GF-D8 (cell line): Measurements from ENCODE around the gene NUDT9.
A peak's percentile ranks its signal among the peaks of the same experiment; 100 is the strongest.
"Not testable (repeated sequence)": the region's sequence is repeated elsewhere in the genome, so short reads cannot be mapped to it uniquely, and the experiment has no call there.

Source experiments
- DNase-seq: peaks from one replicate; lab custom pipeline; 2025; lab: John Stamatoyannopoulos, UW

The NUDT9 gene

DNA sequence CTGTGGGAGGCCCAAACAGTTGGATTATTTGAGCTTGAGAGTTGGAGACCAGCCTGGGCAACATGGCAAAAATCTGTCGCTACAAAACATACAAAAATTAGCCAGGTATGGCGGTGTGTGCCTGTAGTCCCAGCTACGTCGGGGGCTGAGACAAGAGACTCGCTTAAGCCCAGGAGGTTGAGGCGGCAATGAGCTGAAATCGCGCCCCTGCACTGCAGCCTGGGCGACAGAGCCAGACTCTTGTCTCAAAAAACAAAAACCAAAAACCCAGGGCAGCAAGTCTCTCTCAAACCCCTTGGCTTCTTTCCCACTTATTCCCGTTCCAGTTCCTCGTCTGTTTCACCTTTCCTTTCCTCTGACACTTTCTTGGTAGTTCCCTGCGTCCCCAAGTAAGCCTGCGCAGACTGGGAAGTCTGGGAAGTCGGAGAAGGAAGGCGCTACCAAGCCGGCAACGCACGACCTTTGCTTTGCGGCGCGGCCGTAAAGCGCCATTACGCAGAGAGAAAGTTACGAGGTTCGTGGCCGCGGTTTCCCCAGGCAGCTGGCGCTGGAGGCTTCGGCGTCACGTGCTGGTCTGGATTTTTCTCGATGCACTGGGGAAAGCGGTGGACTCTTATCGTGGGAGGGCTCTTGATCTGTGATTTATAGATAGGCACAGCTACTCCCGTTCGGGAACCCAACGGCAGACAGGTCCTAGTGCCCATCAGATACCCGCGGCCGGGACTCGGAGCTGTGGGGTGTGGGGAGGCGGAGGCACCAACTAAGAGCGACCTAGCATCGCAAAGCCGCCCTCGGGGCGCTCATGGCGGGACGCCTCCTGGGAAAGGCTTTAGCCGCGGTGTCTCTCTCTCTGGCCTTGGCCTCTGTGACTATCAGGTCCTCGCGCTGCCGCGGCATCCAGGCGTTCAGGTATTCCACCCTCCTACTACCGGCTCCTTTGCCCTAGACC is at the start of gene NUDT9:
Gene NUDT9, plus strand, starts transcription at position 470 of the 949 bp plus-strand sequence. Its CDS starts 333 bp downstream, at position 803.
- DNase-seq, result peak; percentile 94

DNA sequence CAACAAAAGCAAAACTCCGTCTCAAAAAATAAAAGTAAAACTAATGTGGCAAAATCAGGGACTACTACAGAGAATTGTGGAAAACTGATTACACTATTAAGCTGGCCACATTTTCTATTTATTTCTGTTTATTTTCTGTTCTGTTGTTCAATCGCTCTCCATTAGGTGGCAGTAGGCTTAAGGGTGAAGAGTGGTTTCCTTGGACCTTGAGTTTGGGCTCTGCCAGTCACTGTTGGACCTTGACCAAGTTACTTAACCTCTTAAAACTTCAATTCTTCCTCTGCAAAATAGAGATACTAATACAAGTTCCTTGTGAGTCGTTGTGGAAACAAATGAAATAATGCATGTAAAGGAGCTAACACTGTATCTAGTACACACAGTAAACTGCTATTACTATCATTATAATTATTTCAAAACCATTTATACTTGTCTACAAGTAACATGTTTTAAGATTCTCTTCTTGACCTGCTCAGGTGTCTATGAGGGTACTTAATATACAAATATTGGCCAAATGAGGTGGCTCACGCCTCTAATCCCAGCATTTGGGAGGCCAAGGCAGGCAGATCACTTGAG is 46.6 kb upstream of the NUDT9 start:
- peak; percentile 41 for DNase-seq

DNA sequence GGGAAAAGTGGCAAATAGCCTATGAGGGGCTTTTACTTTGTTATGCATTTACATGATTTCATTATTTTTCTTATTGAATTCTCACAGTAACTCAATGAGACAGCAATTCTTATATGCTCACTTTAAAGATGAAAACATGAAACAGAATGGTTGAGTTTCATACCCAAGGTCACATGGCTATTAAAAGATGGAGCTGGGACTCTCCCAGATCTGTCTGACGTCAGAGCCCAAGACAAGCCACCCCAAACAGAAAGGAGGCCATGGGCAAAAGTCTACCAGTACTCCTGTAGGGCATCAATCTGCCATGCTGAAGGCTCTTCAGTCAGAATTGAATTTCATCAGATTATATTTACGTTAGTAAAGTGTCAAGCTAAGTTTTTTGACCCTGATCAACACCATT is 44.6 kb upstream of the NUDT9 start:
- DNase-seq, result no peak

DNA sequence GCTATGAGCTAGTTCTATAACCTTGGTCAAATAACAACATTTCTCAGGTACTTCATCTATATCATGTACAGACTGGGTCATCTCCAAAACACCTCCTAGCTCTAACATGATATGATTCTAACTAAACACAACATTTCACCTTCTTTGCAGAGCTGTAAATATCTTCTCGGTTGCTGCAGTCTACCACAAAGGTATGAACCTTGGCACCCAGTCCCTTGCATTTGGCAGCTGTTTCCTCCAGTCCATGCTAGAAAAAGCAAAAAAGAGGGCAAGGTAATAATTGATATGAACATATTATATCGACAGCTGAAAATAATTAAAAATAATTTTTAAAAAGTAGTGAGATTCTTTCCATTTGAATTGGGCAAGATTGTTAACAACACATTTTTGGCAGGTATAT is 40.3 kb upstream of the NUDT9 start:
- DNase-seq, result no peak

DNA sequence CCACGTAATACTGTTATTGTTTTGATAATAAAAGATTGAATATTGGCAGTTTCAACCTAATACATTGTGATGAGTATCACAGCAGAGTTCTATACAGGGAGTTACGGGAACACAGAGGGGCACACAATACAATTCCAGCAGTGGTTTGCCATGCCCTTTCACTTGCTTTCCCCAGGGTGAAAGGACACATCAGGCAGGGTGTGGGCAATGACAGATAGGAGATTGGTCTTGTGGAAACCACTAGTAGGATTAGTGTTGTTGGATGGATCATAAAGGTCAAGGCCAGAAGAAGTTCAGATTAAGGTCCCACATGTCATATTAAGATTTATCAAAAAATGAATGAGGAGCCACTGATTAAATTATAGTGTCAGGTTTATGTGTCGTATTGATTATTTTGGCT is 39.4 kb upstream of the NUDT9 start:
- DNase-seq, result no peak

DNA sequence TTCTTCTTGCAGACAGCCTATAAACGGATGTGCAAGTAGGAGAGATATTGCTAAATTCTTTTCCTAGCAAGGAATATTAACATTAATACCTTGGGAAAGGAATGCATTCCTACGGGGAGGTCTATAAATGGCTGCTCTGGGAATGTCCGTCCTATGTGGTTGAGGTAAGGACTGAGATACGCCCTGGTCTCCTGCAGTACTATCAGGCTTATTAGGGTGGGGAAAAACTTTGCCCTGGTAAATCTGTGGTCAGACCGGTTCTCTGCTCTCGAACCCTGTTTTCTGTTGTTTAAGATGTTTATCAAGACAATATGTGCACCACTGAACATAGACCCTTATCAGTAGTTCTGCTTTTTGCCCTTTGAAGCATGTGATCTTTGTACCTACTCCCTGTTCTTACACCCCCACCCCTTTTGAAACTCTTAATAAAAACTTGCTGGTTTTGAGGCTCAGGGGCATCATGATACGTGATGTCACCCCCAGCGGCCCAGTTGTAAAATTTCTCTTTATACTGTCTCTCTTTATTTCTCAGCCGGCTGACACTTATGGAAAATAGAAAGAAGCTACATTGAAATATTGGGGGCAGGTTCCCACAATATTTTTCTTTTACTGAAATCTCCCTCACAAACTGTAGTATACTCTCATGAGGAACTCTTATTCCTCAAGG is 37.8 kb upstream of the NUDT9 start:
- DNase-seq, result not testable (repeated sequence)

DNA sequence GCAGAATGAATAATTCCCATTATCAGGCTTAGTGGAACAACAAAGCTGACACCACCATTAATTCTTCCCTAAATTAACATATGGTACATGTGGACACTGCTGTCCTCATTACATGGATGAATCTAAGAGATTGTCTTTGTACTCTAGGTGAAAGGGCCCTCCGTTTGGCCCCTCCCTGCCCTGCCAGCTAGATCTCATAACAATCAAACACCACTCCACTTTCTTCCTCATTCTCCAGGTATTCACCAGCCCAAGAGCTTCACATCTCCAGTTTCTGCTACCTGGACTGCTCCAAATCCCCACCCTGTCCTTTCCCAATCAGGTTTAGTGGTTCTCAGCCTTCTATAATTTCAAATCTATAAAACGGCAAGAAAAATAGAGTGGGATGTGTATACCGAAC is 35.1 kb upstream of the NUDT9 start:
- no peak for DNase-seq

DNA sequence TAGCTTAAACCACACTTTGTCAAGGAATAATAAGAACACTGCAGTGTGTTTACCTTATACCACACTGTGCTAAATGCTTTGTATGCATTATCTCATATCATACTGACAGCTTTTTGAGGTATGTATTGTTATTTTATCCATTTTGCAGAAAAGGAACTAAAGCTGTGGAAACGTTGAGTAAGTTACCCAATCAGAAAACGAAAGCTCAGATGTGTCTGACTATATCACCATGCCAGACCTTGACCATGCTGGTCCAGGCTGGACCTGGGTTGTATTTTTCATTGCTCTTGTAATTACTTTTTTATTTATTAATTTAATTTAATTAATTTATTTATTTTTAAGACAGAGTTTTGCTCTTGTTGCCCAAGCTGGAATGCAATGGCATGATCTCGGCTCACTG is 33.5 kb upstream of the NUDT9 start:
- DNase-seq, result no peak

DNA sequence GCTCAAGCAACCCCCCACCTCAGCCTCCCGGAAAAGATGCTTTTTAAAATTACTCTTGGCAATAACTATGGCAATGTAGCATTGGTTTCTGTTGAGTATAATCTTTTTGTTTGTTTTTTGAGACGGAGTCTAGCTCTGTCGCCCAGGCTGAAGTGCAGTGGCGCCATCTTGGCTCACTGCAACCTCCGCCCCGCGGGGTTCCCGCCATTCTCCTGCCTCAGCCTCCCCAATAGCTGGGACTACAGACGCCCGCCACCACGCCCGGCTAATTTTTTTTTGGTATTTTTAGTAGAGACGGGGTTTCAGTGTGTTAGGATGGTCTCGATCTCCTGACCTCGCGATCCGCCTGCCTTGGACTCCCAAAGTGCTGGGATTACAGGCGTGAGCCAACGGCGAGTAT is 32.3 kb upstream of the NUDT9 start:
- DNase-seq, result not testable (repeated sequence)

GRCh38 chr4:87390551-87390890 is 31.9 kb upstream of the NUDT9 start:
- DNase-seq, result no peak

DNA sequence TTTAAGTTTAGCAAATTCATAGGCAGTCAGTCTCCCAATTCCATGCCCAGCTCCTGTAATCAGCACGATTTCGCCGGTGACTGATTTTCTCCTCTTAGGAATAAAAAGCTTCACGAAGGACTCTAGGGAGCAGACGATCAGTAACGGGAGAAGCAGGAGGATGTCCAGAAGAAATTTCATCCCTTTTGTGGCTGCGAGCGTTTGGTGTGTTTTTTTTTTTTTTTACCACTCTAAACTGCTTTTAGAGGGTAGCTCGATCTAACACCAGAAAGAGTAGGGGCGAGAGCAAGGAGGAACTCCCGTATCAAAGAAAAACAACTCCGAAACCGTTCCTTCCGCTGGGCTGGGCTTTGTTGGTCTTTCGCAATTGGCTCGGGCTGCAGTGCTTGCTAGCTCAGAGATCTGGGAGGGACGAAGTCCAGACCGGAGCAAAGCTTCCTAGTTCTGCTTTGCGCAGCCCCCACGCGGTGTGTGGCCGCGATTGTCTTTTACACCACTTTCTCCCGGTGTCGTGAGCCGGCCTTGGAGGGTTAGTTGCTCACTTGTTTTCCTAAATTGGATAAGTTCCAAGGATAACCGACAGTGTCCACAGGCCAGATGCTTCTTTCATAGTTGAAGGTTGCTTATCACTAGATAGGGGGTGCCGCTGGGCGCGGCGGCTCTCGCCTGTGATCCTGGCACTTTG is 31.3 kb upstream of the NUDT9 start, which contains the start of gene HSD17B11:
Gene HSD17B11, minus strand, starts transcription at position 298 of the 685 bp plus-strand sequence. Its CDS starts 118 bp downstream, at position 180.
- peak; percentile 98 for DNase-seq

DNA sequence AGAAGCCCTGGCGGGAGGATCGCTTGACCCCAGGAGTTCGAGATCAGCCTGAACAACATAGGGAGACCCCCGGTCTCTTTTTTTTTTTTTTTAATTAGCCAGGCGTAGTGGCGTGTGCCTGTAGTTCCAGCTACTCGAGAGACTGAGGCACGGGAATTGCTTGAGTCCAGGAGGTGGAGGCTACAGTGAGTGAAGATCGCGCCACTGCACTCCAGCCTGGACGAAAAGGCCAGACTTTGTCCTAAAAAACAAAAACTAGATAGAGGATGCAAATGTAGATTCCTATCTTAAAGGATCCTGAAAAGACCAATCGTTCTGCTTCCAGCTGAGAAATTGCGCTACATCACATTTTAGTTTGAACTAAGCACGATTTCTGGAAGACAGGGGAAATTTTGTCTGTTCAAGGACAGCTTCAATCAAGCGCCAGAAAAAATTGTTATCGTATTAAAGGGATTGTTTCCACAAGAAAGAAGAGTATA is 30.8 kb upstream of the NUDT9 start:
- peak; percentile 47 for DNase-seq

DNA sequence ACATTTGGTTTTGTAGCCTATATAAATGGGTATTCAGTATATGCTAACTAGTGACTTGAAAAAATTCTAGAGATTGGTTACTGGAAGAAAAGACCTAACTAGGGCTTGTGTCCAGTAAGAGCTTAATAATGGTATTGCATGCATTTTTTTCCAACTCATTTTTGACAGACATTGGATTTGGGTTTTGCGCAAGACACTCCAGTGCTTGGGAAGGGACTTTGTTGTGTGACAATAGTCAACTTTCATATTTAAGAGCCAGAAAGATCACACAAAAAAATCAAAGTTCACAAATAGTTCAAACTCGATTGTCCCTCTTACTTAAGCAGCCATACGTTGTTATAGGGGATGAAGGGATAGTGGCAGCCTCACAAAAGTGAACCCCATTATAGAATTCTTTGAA is 30.2 kb upstream of the NUDT9 start:
- DNase-seq, result no peak

- not testable (repeated sequence) for DNase-seq
Measured at GRCh38 chr4:87395073-87395472, 27.3 kb upstream of the NUDT9 start.

DNA sequence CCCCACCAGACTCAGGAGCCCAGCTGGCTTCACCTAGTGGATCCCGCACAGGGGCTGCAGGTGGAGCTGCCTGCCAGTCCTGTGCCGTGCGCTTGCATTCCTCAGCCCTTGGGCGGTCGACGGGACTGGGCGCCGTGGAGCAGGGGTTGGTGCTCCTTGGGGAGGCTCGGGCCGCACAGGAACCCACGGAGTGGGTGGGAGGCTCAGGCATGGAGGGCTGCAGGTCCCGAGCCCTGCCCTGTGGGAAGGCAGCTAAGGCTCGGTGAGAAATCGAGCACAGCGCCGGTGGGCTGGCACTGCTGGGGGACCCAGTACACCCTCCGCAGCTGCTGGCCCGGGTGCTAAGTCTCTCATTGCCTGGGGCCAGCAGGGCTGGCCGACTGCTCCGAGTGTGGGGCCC is 26.5 kb upstream of the NUDT9 start:
- not testable (repeated sequence) for DNase-seq

GRCh38 chr4:87399148-87399547 is 23.2 kb upstream of the NUDT9 start:
- DNase-seq, result no peak

- no peak for DNase-seq
Measured at GRCh38 chr4:87399954-87400353, 22.4 kb upstream of the NUDT9 start.

- not testable (repeated sequence) for DNase-seq
Measured at GRCh38 chr4:87403732-87404131, 18.6 kb upstream of the NUDT9 start.

DNA sequence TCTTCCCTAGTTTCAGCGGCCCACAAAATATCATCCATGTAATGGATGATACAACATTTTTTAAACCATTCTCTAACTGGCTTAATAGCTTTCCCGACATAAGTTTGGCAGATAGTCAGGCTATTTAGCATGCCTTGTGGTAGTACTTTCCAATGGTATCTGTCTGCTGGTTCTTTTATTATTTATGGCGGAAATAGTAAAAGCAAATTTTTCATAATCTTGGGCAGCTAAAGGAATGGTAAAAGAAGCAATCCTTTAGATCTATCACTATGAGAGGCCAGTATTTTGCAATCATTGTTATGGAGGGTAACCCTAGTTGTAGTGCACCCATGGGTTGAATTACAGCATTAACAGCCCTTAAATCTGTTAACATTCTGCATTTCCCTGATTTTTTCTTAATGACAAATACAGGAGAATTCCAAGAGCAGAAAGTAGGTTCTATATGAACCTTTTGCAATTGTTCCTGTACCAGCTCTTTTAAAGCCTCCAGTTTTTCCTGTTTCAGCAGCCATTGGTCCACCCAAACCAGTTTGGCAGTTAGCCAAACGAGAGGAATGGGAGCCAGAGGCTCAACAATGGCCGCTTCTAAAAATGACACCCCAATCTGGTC is 17.1 kb upstream of the NUDT9 start:
- no peak for DNase-seq

DNA sequence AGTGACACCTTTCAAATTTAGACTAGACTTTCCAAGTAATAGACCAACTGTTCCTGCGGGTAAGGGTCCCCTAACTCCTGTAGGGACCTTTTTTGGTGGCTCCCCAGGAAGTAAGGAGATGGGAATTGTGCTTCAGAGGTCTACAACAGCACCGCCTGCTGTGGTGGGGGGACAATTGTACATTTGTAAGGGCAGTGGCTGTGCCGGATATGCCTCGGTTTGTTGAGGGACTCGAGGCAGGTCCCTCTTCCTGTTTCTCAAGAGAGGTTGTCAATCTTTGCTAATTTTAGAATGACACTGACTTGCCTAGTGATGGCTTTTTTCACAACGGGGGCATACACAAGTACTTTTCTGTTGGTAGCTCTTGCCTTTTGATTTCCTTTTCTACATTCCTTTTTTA is 15.9 kb upstream of the NUDT9 start:
- peak; percentile 79 for DNase-seq

GRCh38 chr4:87406902-87407301 is 15.5 kb upstream of the NUDT9 start:
- DNase-seq, result not testable (repeated sequence)
